ENCODE data around the gene TPSB2.
"Not testable (repeated sequence)": the region's sequence is repeated elsewhere in the genome, so short reads cannot be mapped to it uniquely, and the experiment has no call there.

TPSB2 gene

DNA sequence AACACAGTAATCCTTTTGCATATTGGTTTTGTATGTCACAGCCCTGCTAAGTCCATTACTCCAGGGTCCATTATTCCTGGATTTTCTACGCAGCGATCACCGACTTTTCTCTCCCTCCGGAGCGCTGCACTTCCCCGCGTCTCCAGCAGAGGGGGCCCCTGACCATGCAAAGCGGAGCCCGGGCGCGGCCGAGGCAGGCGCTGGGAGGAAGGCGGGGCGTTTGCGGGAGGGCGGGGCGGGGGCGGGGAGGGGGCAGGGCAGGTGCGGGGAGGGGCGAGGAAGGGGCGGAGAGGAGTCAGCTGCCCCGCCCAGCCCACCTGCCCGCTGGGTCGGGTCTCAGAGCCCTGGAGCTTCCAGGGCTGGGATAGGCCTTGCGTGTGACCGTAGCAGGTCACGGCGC, 6.7 kb upstream of the TPSB2 start:
- not testable (repeated sequence) for H3K4me1 Mint-ChIP-seq; H3K27ac Mint-ChIP-seq; H3K9me3 Mint-ChIP-seq; H3K36me3 Mint-ChIP-seq; H3K4me3 Mint-ChIP-seq; DNase-seq (ENCODE audit: low spot score in 2 of 2)
- peak; percentile 43 for ATAC-seq

- peak; percentile 20 for ATAC-seq
- H3K9me3 Mint-ChIP-seq; DNase-seq (ENCODE audit: low spot score in 2 of 2); H3K4me3 Mint-ChIP-seq; H3K27ac Mint-ChIP-seq; H3K4me1 Mint-ChIP-seq; H3K36me3 Mint-ChIP-seq: not testable (repeated sequence)
Observed at GRCh38 chr16:1232049-1232748, 2.2 kb upstream of the TPSB2 start.

GRCh38 chr16:1231301-1231700, 1.3 kb upstream of the TPSB2 start:
- H3K9me3 Mint-ChIP-seq; H3K4me3 Mint-ChIP-seq; H3K27ac Mint-ChIP-seq; H3K4me1 Mint-ChIP-seq; DNase-seq (ENCODE audit: low spot score in 2 of 2); ATAC-seq; H3K36me3 Mint-ChIP-seq: not testable (repeated sequence)

DNA sequence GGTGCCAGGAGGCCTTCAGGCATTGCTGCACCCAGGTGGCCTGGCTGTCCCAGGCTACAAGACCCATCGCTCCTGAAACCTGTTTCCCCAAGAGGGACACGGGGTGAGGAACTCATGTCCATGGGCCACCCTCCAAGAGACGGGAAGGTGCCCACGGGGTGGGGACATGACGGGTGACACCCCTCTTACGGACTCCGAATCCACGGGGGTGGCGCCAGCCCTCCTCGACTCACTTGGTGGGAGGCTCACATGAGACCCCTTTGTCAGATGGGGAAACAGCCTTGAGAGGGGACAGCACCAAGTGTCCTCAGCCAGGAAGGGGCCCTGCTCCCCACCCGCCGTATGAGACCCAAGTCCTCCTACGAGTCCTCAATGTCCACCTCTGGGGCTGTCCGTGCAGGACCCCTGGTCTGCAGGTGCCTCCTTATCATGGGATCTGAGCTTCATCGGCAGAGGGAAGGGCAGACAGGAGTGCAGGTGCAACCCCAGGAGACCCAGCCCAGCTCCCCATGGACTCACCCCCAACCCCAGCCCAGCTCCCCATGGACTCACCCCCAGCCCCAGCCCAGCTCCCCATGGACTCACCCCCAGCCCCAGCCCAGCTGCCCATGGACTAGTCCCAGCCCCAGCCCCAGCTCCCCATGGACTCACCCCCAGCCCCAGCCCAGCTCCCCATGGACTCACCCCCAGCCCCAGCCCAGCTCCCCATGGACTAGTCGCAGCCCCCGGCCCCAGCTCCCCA, 658 bp upstream of the TPSB2 start:
- H3K4me1 Mint-ChIP-seq; H3K9me3 Mint-ChIP-seq; H3K4me3 Mint-ChIP-seq; ATAC-seq; DNase-seq (ENCODE audit: low spot score in 2 of 2); H3K27ac Mint-ChIP-seq; H3K36me3 Mint-ChIP-seq: not testable (repeated sequence)

DNA sequence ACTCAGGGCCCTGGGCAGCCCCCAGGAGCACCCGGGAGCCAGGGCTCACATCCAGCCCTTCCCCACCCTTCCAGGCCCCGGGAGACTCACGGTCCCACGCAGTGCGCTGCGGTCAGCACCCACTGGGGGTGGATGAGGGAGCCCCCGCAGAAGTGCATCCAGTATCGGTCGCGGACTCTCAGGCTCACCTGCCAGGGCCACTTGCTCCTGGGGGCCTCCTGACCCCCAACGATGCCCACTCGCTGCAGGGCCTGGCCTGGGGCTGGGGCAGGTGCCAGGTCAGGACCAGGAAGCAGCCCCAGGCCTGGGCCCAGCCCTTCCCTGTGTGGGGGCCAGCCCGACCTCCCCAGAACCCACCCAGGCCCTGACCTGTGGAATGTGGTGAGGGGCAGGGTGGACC, 508 bp downstream of the TPSB2 start:
- H3K36me3 Mint-ChIP-seq; H3K4me3 Mint-ChIP-seq; H3K4me1 Mint-ChIP-seq; H3K9me3 Mint-ChIP-seq; H3K27ac Mint-ChIP-seq; DNase-seq (ENCODE audit: low spot score in 2 of 2); ATAC-seq: not testable (repeated sequence)

GRCh38 chr16:1228227-1228626, 1.8 kb downstream of the TPSB2 start:
- H3K27ac Mint-ChIP-seq; ATAC-seq; H3K4me3 Mint-ChIP-seq; H3K4me1 Mint-ChIP-seq; H3K36me3 Mint-ChIP-seq; DNase-seq (ENCODE audit: low spot score in 2 of 2); H3K9me3 Mint-ChIP-seq: not testable (repeated sequence)

- not testable (repeated sequence) for H3K27ac Mint-ChIP-seq; H3K36me3 Mint-ChIP-seq; H3K4me3 Mint-ChIP-seq; H3K4me1 Mint-ChIP-seq; DNase-seq (ENCODE audit: low spot score in 2 of 2); H3K9me3 Mint-ChIP-seq; ATAC-seq
Observed at GRCh38 chr16:1226692-1227091, 3.3 kb downstream of the TPSB2 start.

DNA sequence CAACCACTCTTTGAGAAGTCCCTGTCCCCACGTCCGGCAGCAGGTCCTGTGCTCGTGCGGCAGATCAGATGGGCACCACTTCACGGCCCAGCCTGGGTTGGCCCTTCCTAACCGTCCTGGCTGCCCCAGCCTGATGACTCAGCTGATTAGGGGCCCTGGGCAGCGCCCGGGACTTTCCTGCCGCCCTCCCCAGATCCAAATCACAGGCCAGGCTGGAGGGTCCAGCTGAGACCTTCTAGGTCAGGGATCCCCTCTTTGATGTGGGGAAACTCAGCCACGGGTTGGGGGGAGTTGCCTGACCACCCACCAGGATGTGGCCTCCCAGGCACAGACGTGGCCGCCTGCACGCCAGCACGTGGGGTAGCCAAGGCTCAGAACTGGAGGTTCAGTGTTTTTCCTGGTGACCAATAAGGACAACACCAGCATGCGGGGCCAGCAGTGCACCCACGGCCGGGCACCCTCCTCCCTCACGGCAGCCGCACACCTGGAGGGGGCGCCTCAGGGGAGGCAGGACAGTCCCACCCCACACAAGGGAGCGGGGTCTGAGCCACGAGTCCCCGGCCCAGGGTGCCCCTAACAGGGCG, 4.2 kb downstream of the TPSB2 start:
- not testable (repeated sequence) for DNase-seq (ENCODE audit: low spot score in 2 of 2); H3K36me3 Mint-ChIP-seq; H3K4me3 Mint-ChIP-seq; H3K4me1 Mint-ChIP-seq; ATAC-seq; H3K9me3 Mint-ChIP-seq
- H3K27ac Mint-ChIP-seq: peak overlapping the region; percentile 69

GRCh38 chr16:1225051-1225451, 4.9 kb downstream of the TPSB2 start, which contains the start of gene TPSG1:
TPSG1 (minus strand) TSS chr16:1225268; CDS start chr16:1225252, 16 bp downstream.
- no peak within 1 kb of the TSS for H3K4me3 Mint-ChIP-seq
- no peaks in the 10 kb centered on the region for H3K9me3 Mint-ChIP-seq
- peak within 1 kb of the TSS; percentile 69 for H3K27ac Mint-ChIP-seq
- no peaks in the 10 kb centered on the region for H3K4me1 Mint-ChIP-seq
- DNase-seq (ENCODE audit: low spot score in 2 of 2): no peak
- no peak for ATAC-seq
- H3K36me3 Mint-ChIP-seq: no peaks in the 10 kb centered on the region

GRCh38 chr16:1224558-1224957, 5.4 kb downstream of the TPSB2 start:
- Mint-ChIP-seq H3K36me3 (no peaks in the 10 kb centered on the region), H3K27ac (no peak overlapping the region), H3K4me3 (no peak overlapping the region), H3K9me3 (no peaks in the 10 kb centered on the region), H3K4me1 (no peaks in the 10 kb centered on the region)
- ATAC-seq (no peak), DNase-seq (ENCODE audit: low spot score in 2 of 2) (no peak)

DNA sequence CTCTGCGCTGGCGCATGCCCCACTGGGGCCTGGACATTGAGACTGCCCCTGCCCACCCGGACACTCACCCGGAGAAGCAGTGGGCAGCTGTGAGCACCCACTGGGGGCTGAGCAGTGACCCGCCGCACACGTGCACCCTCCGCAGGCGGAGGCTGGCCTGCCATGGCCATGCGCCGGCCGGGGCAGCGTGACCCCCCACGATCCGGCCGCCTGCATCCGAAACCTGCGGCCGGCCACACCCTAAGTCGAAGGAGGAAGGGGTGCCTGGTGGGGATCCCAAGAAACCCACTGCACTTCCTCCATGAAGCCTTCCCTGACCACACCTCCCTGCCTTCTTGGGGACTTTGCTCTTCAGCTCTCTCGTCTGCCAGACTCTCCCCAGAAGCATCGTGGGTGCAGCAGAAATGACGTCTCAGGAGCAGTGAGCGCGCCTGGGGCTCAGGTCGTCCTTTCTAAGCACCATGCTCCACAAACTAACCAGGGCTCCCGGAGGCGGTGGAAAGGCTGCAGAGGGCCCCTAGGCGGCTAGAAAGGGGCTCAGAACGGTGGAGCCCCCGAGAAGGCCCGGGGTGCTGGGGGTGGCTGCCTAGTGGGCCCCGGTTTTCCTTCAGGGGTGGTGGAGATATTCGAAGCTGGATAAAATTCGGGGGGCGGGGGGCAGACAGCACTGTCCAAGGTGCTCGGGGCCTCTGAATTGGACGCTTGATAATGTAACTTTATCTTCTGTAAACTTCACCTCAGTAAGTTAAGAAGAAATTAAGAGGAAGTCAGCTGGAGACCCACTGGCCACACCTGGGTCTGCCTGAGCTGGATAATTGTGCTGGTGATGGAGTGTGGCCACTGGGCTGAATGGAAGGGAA, 6.4 kb downstream of the TPSB2 start:
- H3K4me1 Mint-ChIP-seq: no peaks in the 10 kb centered on the region
- DNase-seq (ENCODE audit: low spot score in 2 of 2) (no peak), ATAC-seq (no peak)
- no peak overlapping the region for H3K4me3 Mint-ChIP-seq
- no peak overlapping the region for H3K27ac Mint-ChIP-seq
- H3K36me3 Mint-ChIP-seq: no peaks in the 10 kb centered on the region
- H3K9me3 Mint-ChIP-seq: no peaks in the 10 kb centered on the region

GRCh38 chr16:1222553-1223354, 7.2 kb downstream of the TPSB2 start:
- no peaks in the 10 kb centered on the region for H3K36me3 Mint-ChIP-seq
- no peaks in the 10 kb centered on the region for H3K9me3 Mint-ChIP-seq
- no peak for ATAC-seq
- H3K4me3 Mint-ChIP-seq: no peak overlapping the region
- no peak overlapping the region for H3K27ac Mint-ChIP-seq
- DNase-seq (ENCODE audit: low spot score in 2 of 2): no peak
- no peaks in the 10 kb centered on the region for H3K4me1 Mint-ChIP-seq

DNA sequence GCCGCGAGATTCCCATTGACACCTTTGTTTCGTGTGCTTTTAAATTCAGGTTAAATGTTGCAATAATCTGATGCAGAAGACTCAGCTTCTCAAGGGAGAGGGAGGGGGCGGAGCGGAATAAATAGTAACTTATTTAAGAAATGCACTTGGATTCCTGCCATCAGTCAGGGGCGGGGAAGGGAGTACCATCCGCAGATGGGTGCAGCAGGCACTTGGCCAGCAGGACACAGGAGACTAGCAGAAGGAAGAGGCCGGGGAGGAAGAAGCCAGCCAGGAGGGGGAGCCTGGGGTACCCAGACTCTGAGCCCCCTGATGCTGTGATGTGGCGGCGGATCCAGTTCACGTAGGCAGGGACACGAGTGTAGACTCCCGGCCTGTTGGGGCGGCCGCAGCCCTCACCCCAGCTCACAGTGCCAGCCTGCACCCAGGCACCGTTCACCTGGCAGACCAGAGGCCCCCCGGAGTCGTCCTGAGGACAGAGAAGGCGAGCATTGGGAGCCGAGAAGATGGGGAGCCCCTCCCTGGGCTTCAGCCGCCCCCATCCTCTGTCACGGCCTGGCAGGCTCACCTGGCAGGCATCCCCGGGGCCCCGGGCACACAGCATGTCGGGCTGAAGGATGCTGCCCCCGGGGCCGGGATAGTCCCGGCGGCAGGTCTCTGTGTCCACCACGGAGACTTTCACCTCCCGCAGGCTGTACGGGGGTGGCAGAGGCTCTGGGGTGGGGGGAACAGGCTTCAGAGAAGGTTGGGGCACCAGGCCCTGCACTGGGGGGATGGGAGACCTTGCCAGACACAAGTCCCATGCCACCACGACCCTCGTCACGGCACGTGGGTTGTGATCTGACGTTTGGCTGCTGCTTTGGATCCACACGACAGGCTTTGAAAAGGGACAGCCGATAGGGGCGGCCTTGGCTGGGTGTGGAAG, 8.1 kb downstream of the TPSB2 start:
- ATAC-seq (no peak), DNase-seq (ENCODE audit: low spot score in 2 of 2) (no peak)
- Mint-ChIP-seq H3K9me3 (no peaks in the 10 kb centered on the region), H3K4me1 (no peaks in the 10 kb centered on the region), H3K36me3 (no peaks in the 10 kb centered on the region), H3K4me3 (no peak overlapping the region), H3K27ac (no peak overlapping the region)
